Epithelial cell of esophagus (primary cell): ENCODE results near the gene ADPRM.

ENCODE experiments used
- DNase-seq: peaks from one replicate; pipeline ENCODE4 v3.0.0; 2010; ENCODE audit warnings: low read depth
- H3K4me3 ChIP-seq: 2 replicates; pipeline ENCODE4 v1.5.1; 2011; ENCODE audit warnings: mild to moderate bottlenecking, low read length, control low read depth
- TF ChIP-seq, protein P1 (sequence below): IDR thresholded peaks from 2 replicates; pipeline ENCODE4 v1.5.1; 2011; ENCODE audit warnings: low read depth, mild to moderate bottlenecking, low read length, control low read depth, inconsistent platforms; ENCODE audit not compliant: insufficient read depth; ENCODE audit errors: missing control alignments

The ADPRM gene

DNA sequence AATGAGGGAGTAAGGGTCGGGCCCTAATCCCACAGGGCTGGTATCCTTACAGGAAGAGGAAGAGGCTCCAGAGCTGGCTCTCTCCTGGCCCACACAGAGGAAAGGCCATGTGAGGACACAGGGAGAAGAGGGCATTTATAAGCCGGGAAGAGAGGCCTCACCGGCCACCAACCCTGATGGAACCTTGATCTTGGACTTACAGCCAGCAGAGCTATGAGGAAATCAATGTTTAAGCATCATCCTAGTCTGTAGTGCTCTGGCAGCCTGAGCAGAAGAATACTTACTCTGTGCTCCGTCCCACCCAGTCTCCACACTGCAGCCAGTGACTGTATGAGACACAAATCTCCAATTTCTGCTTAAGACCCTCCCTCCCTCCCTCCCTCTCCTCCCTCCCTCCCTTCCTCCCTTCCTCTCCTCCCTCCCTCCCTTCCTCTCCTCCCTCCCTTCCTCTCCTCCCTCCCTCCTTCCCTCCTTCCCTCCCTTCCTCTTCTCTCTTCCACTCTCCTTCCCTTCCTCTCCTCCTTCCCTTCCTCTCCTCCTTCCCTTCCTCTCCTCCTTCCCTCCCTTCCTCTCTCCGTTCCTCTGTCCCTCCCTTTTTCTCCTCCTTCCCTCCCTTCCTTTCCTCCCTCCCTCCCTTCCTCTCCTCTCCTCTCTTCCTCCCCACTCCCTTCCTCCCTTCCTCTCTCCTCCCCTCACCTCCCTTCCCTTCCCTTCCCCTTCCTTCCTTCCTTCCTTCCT is 41.3 kb downstream of the ADPRM start:
- no peak for DNase-seq
- H3K4me3 ChIP-seq, result no peak overlapping the region
- TF ChIP-seq, protein P1, sequence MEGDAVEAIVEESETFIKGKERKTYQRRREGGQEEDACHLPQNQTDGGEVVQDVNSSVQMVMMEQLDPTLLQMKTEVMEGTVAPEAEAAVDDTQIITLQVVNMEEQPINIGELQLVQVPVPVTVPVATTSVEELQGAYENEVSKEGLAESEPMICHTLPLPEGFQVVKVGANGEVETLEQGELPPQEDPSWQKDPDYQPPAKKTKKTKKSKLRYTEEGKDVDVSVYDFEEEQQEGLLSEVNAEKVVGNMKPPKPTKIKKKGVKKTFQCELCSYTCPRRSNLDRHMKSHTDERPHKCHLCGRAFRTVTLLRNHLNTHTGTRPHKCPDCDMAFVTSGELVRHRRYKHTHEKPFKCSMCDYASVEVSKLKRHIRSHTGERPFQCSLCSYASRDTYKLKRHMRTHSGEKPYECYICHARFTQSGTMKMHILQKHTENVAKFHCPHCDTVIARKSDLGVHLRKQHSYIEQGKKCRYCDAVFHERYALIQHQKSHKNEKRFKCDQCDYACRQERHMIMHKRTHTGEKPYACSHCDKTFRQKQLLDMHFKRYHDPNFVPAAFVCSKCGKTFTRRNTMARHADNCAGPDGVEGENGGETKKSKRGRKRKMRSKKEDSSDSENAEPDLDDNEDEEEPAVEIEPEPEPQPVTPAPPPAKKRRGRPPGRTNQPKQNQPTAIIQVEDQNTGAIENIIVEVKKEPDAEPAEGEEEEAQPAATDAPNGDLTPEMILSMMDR, result no peak

DNA sequence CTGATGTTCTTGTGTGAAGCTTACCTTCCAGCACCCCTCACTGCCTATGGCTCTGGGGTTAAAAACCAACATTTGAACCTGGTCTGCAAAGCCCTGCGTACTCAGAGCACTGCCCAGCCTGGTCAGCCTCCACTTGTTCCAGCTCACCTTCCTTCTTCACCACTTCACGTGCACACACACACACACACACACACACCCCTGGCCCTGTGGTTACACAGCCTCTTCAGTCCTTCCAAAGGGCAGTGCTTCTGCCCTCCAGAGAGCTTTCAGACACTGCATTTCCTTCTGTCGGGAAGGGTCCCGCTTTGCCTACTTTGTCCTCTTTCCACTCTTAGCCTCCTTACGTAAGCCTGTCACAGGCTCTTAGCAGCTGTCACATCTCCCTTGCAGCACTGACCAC is 42.0 kb downstream of the ADPRM start:
- DNase-seq, result no peak
- TF ChIP-seq, protein P1, result no peak
- no peak overlapping the region for H3K4me3 ChIP-seq

GRCh38 chr17:10741416-10742135 is 44.2 kb downstream of the ADPRM start:
- DNase-seq, result no peak
- TF ChIP-seq, protein P1, result no peak
- H3K4me3 ChIP-seq, result no peak overlapping the region

DNA sequence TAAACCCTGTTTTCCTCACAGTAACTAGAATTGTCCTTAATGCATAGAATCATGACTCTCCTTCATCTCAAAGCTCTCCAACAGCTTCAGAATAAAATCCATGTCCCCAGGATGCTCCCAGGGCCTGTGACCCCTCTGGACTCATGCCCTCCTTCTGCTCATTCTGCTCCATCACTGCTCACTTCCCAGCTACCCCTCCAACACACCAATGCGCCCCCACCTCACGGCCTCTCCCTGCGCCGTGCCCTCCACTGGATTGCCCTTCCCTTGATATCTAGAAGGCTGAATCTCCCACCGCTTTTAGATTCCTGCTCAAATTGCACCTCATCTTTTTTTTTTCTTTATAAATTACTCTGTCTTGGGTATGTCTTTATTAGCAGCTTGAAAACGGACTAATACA is 45.0 kb downstream of the ADPRM start:
- no peak for DNase-seq
- TF ChIP-seq, protein P1, result no peak
- H3K4me3 ChIP-seq, result no peak overlapping the region

DNA sequence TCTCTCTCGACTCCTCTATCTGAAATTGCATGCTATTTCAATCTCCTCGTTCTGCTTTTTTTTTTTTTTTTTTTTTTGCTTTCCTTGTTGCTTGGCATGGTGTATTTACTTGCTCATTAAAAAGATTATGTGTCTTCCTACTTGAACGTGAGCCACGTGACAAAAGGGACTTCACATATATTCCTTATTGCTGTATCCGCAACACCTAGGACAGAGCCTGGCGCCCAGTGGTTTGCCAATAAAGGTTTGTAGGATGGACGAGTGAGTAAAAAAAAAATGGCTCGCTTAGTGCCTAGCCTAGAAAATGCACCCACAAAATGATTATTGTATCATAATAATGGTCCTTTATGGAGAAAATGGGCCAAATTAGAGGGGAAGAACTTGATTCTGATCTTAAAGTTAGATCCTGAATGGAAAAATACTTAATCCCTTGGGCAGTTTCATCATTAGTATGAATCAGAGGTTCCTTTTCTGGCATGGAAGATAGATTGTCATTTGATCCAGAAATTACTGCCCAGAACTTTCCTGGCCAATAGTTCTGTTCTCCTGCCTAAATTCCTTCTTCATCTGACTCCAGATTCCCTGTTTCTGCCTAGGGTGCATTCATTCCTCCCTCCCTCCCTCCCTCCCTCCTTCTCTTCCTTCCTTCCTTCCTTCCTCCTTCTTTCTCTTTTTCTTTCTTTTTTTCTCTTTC is 46.1 kb downstream of the ADPRM start:
- TF ChIP-seq, protein P1, result no peak
- H3K4me3 ChIP-seq, result no peak overlapping the region
- DNase-seq, result peak; percentile 25

GRCh38 chr17:10744501-10745000 is 47.2 kb downstream of the ADPRM start:
- no peak for DNase-seq
- TF ChIP-seq, protein P1, result no peak
- H3K4me3 ChIP-seq, result no peak overlapping the region
